GM12874 (cell line): ENCODE measurements around the gene MYL7.

Source experiments
- CTCF ChIP-seq: IDR thresholded peaks from 2 replicates; pipeline ENCODE4 v1.5.1; 2011; ENCODE audit warnings: low read depth, mild to moderate bottlenecking, control low read depth, low read length, moderate library complexity; ENCODE audit not compliant: insufficient read depth

The MYL7 gene

GRCh38 chr7:44147026-44147991, 6.2 kb upstream of the MYL7 start:
- TF ChIP-seq CTCF, result no peak

- TF ChIP-seq CTCF, result no peak
These were observed 5.1 kb upstream of the MYL7 start for GRCh38 chr7:44145969-44146911.

- TF ChIP-seq CTCF, result no peak
These were observed 4.4 kb upstream of the MYL7 start for GRCh38 chr7:44145479-44145968.

GRCh38 chr7:44144968-44145478, 3.9 kb upstream of the MYL7 start:
- TF ChIP-seq CTCF, result no peak

GRCh38 chr7:44144426-44144967, 3.4 kb upstream of the MYL7 start:
- no peak for TF ChIP-seq CTCF

DNA sequence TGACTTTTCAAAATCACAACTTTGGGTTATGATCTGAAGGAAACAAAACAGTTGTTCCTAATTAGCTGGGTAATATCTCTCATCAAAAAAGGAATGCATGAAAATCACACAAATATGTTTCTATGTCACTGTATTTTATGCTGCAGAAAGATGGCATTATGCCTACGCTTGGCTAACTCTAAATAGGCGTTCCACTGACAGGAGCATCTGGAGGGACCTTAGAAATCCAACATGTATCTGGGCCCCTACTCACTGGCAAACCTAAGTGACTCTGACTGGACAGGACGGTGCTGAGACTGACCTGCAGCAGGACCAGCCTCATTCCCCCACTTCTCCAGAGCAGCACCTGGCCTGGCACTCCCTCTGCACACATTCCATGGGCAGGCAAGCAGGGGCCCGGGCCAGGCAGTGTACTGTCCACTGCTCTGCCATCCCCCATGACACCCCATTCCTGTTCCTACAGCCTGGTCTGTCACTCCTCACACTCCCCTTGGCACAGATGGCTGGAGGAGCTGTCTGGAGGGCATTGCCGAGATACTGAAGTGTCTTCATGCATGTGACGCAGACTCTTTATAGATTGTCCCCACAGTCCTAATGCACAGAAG, 2.6 kb upstream of the MYL7 start:
- no peak for TF ChIP-seq CTCF

DNA sequence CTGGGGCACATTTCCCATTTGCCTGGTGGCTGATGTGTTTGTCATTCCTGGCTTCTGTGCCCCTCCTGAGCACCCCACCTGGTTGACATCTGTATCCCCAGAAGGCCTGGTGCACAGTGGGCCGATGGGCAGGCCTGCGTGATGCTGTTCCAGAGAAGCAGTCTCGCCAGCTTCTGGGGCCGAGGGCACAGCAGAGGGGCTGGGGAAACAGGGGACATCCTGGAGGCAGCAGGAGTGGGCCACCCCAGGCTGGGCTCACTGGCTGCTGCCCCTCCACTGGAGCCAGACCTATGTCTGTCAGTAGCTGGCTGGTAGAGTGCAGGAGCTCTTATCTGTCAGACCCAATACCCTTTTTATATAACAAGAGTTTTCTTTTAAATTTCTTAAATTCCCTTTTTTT, 896 bp upstream of the MYL7 start:
- TF ChIP-seq CTCF, result no peak
